NCI-H774 (cell line): ENCODE measurements around the gene PCK1.

Source experiments
- DNase-seq: peaks from one replicate; lab custom pipeline; 2025; lab: John Stamatoyannopoulos, UW

PCK1 gene

GRCh38 chr20:57589728-57590484, 29.0 kb downstream of the PCK1 start:
- DNase-seq, result no peak

DNA sequence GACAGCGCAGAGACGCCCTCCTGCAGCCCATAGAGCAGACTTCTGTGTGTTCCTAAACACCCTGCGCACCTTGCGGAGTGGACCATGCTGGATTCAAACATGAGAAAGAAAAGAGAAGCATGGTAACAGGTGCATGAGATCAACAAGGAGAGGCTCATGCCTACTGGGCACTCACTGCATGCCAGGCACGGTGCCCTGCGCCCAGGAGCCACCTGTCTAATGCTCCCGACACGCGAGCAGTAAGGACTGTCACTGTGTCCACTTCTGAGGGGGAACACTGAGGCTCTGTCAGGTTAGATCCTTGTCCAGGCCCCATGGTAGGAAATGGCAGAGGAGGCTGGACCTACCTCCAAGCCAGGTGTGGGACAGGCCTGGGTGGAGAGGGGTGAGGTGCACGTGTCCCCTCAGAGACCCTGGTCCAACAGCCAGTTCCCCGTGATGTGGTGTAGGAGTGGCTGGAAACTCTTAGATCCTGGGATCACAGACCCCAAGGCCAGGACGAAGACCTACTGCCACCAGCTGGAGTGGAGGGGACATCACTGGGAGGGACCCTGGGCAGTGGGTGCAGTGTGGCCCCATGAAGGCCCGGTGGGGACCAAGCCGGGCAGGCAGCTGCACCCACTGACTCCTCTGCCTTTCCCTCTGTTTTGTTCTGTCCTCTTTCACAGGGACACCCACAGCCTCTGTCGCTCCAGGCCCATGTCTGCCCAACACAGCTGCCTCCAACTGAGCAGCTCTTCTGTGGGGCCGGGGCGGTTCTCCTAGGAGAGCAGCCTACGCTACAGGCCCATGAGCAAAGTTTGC, 29.8 kb downstream of the PCK1 start:
- DNase-seq, result no peak

DNA sequence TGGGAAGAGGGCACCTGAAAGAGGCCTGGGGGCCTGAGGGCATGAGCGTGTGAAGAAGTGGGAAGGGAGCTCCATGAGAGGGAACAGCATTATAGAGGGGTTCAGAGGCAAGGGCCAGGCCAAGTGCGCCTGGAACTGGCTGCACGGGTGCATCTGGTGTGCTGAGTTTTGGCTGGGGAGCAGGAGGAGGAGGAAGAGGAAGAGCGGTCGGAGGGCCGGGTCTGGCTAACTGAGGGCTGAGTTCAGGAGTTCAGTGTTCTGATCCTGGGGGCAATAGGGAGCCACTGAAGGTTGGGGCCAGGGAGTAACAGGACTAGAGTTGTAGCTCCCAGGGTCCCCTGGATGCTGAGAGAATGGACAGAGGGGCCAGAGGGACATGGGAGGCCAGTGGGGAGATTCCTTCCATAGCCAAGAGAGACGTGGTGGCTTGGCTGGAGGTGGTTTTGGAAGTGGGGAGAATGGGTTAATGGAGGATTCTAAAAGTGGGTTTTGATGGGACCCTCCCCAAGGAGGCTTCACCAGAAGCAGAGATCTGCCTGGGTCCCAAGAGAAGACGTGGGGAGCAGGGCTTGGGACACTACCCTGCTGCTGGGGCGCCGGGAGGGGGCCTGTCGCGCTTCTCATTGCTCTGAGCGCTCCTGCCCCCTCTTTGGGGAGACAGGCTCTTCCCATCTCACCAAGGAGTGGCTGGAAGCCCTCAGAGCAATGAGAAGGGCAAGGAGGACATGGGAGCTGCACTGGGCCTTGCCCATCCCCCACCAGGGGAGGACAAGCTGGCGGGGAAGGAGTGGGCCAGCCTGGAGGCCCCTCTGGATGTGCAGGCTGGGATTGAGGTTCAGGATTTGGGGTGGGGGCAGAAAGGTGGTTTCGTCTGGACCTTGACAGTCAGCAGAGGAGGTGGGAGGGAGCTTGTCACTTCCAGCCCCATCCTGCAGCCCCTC, 30.6 kb downstream of the PCK1 start:
- DNase-seq, result no peak

DNA sequence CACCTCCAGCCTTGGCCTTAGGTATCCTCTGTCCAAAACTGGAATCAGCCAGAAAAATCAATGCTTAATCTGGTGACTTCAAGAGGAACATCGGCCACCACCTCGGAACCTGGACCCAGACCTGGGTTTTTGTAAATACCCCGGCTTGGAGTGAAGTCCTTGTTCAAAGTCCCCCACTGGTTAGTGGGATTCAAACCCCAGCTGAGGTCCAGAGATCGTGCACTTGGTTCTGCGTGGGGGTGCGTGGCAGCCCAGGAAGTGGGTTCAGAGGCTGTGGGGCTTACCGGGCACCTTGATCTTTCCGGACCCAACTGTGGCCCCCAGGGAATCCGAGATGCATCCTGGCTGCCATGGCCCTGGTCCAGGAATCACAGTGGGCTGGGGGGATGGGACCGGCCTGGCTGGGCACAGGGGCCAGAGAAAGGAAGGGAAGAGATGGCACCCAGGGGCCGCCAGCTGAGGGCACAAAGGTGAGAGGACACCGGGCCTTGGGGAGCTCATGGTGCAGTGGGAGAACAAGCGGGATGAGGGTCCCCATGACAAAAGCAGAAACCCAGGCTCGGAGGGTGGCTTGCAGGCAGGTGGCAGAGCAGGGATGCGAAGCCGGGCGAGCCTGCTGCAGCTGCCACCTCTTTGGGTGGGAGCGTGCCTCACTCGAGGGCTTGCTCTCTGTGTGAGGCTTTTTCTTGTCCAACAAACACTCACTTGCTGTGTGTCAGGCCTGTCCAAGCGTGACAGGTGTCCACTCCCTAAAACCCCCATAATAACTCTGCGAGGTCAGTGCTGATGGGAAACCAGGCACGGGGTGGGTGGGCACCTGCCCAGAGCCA, 31.6 kb downstream of the PCK1 start:
- DNase-seq, result no peak

- DNase-seq, result no peak
Observed at GRCh38 chr20:57593134-57593886, 32.4 kb downstream of the PCK1 start.

DNA sequence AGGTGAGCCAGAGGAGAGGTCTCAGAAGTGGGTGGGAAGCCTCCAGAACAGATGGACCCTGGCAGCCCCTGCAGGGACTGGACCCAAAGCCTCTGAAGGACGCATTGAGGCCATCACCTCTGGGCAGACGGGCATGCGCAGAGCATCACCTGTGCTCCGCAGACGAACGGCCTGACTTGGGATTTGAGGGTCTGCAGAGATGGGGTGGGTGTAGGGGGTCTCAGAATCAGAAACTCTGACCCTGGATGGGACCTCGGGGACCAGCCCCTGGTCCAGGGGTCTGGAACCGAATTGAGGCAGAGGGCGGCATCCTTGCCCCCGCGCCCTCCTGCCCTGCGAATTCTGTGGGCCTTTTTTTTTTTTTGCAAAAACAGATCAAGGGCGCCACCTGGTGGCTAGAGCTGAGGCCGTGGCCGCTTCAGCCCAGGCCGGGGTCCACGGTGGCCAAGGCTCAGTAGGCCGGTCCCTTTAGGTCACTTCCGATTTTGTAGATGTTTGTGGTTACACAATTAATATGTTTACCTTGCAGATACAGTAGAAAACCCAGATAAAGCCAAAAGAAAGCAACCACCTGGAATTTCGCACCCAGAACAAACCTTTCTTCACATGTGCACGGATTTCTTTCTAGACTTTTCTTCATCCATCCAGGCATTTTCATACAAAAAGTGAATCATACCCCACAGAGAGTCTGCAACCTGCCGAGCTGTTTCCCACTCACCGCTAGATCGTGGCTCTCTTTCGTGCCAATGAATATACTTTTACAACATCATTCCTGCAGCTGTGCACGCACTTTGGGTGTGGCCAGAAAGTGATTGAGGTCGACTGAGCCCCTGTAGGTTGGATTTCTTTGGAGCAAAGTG, 33.4 kb downstream of the PCK1 start:
- DNase-seq, result peak; percentile 2

GRCh38 chr20:57595041-57596030, 34.4 kb downstream of the PCK1 start:
- DNase-seq, result no peak

DNA sequence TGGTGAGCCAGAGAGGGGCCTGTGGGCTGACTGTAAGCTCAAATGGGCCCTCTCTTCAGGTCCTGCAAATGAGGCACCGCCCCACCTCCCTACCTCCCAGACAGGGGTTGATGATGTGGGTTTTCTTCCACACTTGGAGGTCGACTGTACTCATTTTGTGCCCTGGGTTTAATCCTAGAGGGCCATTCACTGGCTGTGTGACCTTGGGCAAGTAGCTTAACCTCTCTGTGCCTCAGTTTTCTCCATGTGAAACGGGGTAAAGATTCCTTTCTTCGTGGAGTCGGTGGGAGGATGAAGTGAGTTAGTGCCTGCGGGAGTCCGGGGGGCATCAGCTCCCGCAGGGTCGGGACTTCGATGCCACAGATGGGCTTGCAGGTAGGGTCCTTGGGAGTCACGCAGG, 35.4 kb downstream of the PCK1 start:
- DNase-seq, result no peak

GRCh38 chr20:57596998-57597939, 36.4 kb downstream of the PCK1 start:
- DNase-seq, result peak; percentile 15

- DNase-seq, result no peak
Observed at GRCh38 chr20:57598060-57598459, 37.1 kb downstream of the PCK1 start.

- DNase-seq, result no peak
Observed at GRCh38 chr20:57598491-57598890, 37.6 kb downstream of the PCK1 start.

GRCh38 chr20:57600320-57601210, 39.7 kb downstream of the PCK1 start:
- no peak for DNase-seq

- no peak for DNase-seq
Observed at GRCh38 chr20:57601211-57601570, 40.3 kb downstream of the PCK1 start.

GRCh38 chr20:57601737-57602136, 40.8 kb downstream of the PCK1 start:
- no peak for DNase-seq

DNA sequence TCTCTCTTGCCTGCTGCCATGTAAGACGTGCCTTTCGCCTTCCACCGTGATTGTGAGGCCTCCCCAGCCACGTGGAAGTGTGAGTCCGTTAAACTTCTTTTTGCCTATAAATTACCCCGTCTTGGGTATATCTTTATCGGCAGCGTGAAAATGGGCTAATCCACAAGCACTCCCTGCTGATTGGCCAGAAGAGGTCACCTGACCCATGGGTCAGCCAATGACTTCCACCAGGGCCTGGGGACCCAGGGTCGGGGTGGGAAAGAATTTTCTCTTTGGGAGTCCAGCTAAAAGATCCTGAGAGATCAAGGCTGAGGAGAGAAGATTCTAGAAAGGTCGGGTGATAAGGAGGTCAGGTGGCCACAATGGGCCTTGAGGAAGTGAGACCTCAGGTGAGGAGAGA, 42.2 kb downstream of the PCK1 start:
- DNase-seq, result no peak

DNA sequence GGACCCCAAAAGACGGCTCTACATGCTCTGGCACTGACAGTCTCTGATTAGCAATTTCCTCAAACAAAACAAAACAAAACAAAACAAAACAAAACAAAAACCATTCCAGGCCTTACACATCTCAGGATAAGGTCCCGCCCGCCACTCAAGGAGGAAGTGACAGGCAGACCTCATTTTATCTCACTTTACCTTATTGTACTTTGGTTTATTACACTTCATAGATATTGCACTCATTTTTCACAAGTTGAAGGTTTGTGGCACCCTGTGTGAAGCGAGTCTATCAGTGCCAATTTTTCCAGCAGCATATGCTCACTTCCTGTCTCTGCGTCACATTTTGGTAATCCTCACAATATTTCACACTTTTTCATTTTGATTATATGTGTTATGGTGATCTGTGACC, 44.1 kb downstream of the PCK1 start:
- no peak for DNase-seq
